Adrenal gland (tissue), 12 donors: ENCODE results near the gene RASGRF2. TPM values are rescaled to one million over a fixed set of nuclear protein-coding genes. Genes with fewer than 3 reads are reported as not detected.

Experiments
- DNase-seq, 7 donors: peaks; one replicate each; pipeline ENCODE4 v3.0.0-alpha.2; 2019 to 2020
- H3K27ac ChIP-seq, 5 donors: fragments of 200-600 bp; sonication (generic) in 4 of 5; 1 replicate in 3 of 5; 2 replicates in 2 of 5; pipeline versions ENCODE4 v1.5.1 to v1.8.0; 2016 to 2020; ENCODE audit warnings: mild to moderate bottlenecking in 1 of 5
- H3K27me3 ChIP-seq: fragments of 200-600 bp; 2 replicates; pipeline ENCODE4 v1.8.0; 2021
- H3K36me3 ChIP-seq, 2 donors: fragments of 200-600 bp; replicated peaks in 1 of 2; 1 replicate in 1 of 2; 2 replicates in 1 of 2; pipeline versions ENCODE4 v1.5.1 to v1.8.0; 2018 to 2022
- H3K4me1 ChIP-seq, 2 donors: fragments of 200-600 bp; replicated peaks in 1 of 2; 1 replicate in 1 of 2; 2 replicates in 1 of 2; pipeline versions ENCODE4 v1.5.1 to v1.8.0; 2018 to 2021
- H3K4me3 ChIP-seq, 4 donors: fragments of 200-600 bp; sonication (generic) in 3 of 4; one replicate each; pipeline ENCODE4 v1.5.1; 2016 to 2018
- H3K9me3 ChIP-seq, 3 donors: fragments of 200-600 bp; sonication (generic) in 1 of 3; replicated peaks in 1 of 3; 1 replicate in 2 of 3; 2 replicates in 1 of 3; pipeline versions ENCODE4 v1.5.1 to v1.8.0; 2016 to 2021
- CTCF ChIP-seq, 6 experiments: fragments of 450-650 bp in 4 of 6; fragments of 200-600 bp in 2 of 6; sonication (generic) in 1 of 6; IDR thresholded peaks; 1 replicate in 5 of 6; 2 replicates in 1 of 6; pipeline versions ENCODE4 v1.5.1 to v1.8.0; 2016 to 2021; ENCODE audit warnings: antibody characterized with exemption in 6 of 6, mild to moderate bottlenecking in 2 of 6, moderate library complexity in 1 of 6
- POLR2A ChIP-seq, 2 donors: fragments of 450-650 bp; IDR thresholded peaks; one replicate each; pipeline ENCODE4 v1.6.1; 2017; ENCODE audit warnings: antibody characterized with exemption in 2 of 2, mild to moderate bottlenecking in 2 of 2, moderate library complexity in 1 of 2
- WGBS, 4 donors: extraction: QIAGEN DNeasy Blood & Tissue Kit in 2 of 4; methylation state at CpG; one replicate each; pipeline versions ENCODE4 v1.1.5 to v1.1.7; 2013 to 2017; 5-methylcytosine and 5-hydroxymethylcytosine counted together
- intact Hi-C, 2 donors: fragments of 100-400 bp; cut with DNase I; formaldehyde crosslinking; loops; one replicate each; pipeline versions ENCODE4 v1.14.1 to v1.15.0; 2022 to 2023
- polyA plus RNA-seq, 3 donors: library from polyadenylated mRNA; stranded (reverse); fragments of 200-250 nt in 2 of 3; fragments of 350-450 nt in 1 of 3; fragmentation: Illumina TruSeq in 1 of 3; extraction: RNeasy Lipid Tissue Mini Kit (QIAGEN cat#74804) in 1 of 3; gene quantifications; one replicate each; pipeline ENCODE4 v1.2.3, GENCODE V29; 2013 to 2014
- total RNA-seq, 9 donors: library from RNA; depleted of rRNA in 4 of 9; stranded (reverse); fragments of >200 nt in 4 of 9; fragments of 120-200 nt in 1 of 9; fragmentation: NEBNext Ultra II Directional in 1 of 9; extraction: Animal tissue kit (Norgen Biotek cat#: 25700) in 1 of 9; gene quantifications; one replicate each; pipeline versions ENCODE4 v1.1.0 to v1.2.4, GENCODE V29; 2013 to 2023
- donor health status: healthy with polysubstance abuse.
- donor health status: Bipolar disorder and iron deficiency.
- donor health status: DM: yes; HTN: yes; CAD: no.
- donor health status: DM: no; HTN: no; CAD: no.
- donor health status: DM: no; HTN: no; CAD: no.
- donor health status: DM: yes; HTN: yes; CAD: no.

Gene RASGRF2
- total and polyA plus RNA-seq, 12 donors: 0.33 to 5.7 (median 2.4) TPM

GRCh38 chr5:80925931-80926330 is 34.2 kb upstream of the RASGRF2 start:
- 62 to 78% (median 70%) methylated on average over 1 of the region's 1 CpG for WGBS, 4 donors
- no peaks in the 10 kb centered on the region for H3K27me3 ChIP-seq
- TF ChIP-seq CTCF (IDR thresholded peaks at IDR 0.05): no peak
- no peak for TF ChIP-seq POLR2A (IDR thresholded peaks at IDR 0.05)
- no peaks in the 10 kb centered on the region for H3K4me1 ChIP-seq
- H3K4me3 ChIP-seq: no peak overlapping the region
- no peak for DNase-seq
- H3K27ac ChIP-seq: no peak overlapping the region
- intact Hi-C loops: no loop called here
- no peaks in the 10 kb centered on the region for H3K36me3 ChIP-seq
- H3K9me3 ChIP-seq: no peaks in the 10 kb centered on the region

GRCh38 chr5:80926536-80926935 is 33.6 kb upstream of the RASGRF2 start:
- Histone ChIP-seq H3K4me3 (no peak overlapping the region), H3K27ac (no peak overlapping the region), H3K9me3 (no peaks in the 10 kb centered on the region), H3K27me3 (no peaks in the 10 kb centered on the region), H3K36me3 (no peaks in the 10 kb centered on the region), H3K4me1 (no peaks in the 10 kb centered on the region)
- no peak for TF ChIP-seq POLR2A (IDR thresholded peaks at IDR 0.05)
- TF ChIP-seq CTCF (IDR thresholded peaks at IDR 0.05): no peak
- no peak for DNase-seq
- intact Hi-C loops: no loop called here
- WGBS, 4 donors: 72 to 91% (median 84%) methylated on average over 1 of the region's 1 CpG

- intact Hi-C loops: no loop called here
- Histone ChIP-seq H3K27me3 (no peaks in the 10 kb centered on the region), H3K4me1 (no peaks in the 10 kb centered on the region), H3K27ac (no peak overlapping the region), H3K4me3 (no peak overlapping the region), H3K36me3 (no peaks in the 10 kb centered on the region), H3K9me3 (no peaks in the 10 kb centered on the region)
- TF ChIP-seq CTCF (IDR thresholded peaks at IDR 0.05): no peak
- DNase-seq: no peak
- 79 to 92% (median 85%) methylated on average over 3 of the region's 3 CpGs for WGBS, 4 donors
These were observed 33.0 kb upstream of the RASGRF2 start for GRCh38 chr5:80926979-80927656.

- WGBS, 4 donors: 77 to 85% (median 79%) methylated on average over 2 of the region's 2 CpGs
- no peak for DNase-seq
- Histone ChIP-seq H3K27ac (no peak overlapping the region), H3K4me3 (no peak overlapping the region), H3K4me1 (no peaks in the 10 kb centered on the region), H3K27me3 (no peaks in the 10 kb centered on the region), H3K36me3 (no peaks in the 10 kb centered on the region), H3K9me3 (no peaks in the 10 kb centered on the region)
- TF ChIP-seq POLR2A (IDR thresholded peaks at IDR 0.05): no peak
- no peak for TF ChIP-seq CTCF (IDR thresholded peaks at IDR 0.05)
- intact Hi-C loops: no loop called here
These were observed 32.1 kb upstream of the RASGRF2 start for GRCh38 chr5:80928073-80928472.
